DMS53 treated with DMSO at 0.1 percent for 48 hours (cell line): Measurements from ENCODE around the gene NCEH1.

ENCODE experiments used
- DNase-seq: peaks from one replicate; lab custom pipeline; 2025; ENCODE audit not compliant: unreplicated experiment; lab: John Stamatoyannopoulos, UW

Gene NCEH1

DNA sequence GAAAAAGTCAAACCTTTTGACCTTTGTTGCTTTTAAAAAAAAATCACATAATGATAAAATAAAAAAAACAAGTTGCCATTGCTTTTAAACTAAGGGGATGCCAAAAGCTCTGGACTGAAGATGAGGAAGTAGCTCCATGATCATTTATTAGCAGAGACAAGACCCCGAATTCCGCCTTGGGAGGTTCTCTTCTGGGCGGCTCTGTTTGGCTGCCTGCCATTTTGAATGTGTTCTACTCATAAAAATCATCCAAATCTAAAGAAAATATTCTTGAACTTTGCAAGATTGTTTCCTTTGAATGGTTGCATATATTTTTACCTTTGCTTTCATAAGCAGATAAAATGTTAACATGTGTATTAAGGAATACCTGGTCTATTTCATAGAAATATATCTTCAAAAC is 63.8 kb downstream of the NCEH1 start:
- DNase-seq = no peak

- DNase-seq = no peak
Measured at GRCh38 chr3:172646439-172647015, 64.3 kb downstream of the NCEH1 start.

DNA sequence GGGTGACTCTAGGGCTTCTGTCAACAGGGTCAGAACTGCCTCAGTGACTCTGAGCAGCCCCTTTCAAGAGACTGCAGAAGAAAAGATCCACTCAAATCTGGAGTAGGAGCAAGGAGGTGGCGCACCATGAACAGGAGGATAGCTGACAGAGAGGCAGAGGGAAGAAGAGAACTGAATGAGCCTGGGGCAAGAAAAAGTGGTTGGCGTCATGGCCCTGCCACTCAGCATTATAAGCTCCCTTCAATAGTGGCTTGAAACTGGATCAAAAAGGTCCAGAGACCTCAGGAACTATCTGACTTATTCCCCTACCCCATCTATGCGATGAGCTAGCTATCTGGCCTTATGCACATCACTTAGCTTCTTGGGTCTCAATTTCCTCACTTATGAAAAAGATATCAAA is 66.6 kb downstream of the NCEH1 start:
- DNase-seq = no peak

DNA sequence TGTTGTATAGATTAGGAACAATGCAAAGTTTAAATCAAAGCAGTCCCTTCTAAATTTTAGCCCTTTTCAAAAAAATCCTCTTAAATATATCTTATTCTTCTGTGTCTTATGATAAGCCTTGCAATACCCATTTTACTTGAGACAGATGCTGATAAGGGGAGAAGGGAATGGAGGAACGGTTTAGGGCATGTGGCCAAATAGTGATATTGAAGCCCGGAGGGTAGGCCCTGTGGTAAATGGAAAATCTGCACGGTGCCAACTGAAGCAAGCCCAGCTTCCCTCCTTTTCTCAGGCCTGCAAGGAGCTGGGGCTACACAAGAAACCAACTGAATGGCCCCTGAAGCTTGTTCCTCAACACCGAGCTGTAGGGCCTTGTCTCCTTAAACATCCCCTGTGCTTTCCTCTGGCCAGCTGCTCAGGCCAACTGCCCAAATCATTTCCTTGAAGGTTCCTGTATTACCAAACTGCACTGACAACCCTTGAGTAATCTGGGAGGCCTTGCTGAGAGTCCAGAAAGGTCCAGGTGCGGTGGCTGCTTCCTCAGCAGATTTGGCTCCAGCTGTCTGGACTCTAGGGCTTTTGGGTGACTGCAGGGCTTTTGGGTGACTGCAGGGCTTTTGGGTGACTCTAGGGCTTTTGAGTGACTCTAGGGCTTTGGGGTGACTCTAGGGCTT is 67.2 kb downstream of the NCEH1 start:
- no peak for DNase-seq

DNA sequence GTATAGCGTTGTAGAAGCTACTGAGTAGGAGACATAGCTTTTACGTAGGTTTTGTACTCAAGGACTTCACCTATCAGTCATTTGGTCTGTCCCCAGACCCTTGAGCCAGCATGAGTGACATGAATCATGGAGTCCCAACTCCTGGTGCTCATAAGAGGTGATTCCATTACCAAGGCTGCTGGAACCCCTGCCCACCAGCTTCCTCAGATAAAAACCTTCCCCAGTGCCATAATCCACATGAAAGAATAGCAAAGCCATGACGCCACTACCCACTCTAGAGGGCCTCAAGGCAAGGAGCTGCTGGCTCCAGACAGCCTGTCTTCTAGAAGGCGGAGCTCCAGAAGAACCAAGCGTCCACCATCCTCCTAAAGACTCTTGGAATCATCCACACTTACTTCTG is 69.6 kb downstream of the NCEH1 start:
- DNase-seq = no peak

- DNase-seq = no peak
Measured at GRCh38 chr3:172640751-172641150, 70.1 kb downstream of the NCEH1 start.

DNA sequence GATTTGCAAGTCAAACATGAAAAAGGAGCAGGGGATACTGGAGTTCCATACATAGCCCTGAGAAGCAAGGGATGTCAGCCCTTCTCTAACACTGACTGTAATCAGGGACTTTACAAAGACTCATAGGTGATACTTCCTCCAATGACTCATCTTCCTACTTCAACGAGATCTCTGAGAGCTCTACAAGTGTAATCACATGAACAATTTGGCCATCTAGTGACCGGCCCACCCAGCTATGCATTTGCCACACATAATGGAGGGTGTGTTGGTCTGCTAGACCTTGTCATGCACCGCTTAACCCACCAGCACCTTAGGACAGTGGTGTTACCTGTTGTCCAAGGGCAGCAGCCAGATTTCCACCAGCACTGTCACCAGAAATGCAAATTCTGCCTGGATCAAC is 75.3 kb downstream of the NCEH1 start:
- peak; percentile 76 for DNase-seq

- no peak for DNase-seq
Measured at GRCh38 chr3:172634948-172635347, 75.9 kb downstream of the NCEH1 start.

DNA sequence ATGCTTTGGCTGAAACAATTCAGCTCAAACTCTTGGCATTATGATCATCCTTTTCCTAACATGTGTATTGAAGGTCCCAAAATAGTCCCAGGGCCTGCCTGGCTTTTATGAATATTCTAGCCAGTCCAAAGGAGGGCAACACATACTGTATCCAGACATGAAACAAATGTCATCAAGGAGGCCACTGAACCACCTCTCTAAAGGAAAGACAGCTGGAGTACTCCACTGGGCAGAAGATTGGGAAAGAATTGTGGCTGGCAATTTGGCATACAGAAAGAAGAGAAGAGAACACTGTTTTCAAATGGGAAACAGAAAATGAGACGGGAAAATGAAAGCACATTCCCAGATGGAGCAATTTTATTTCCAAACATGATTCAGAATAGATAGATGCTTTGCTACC is 80.6 kb downstream of the NCEH1 start:
- DNase-seq = no peak

- DNase-seq = no peak
Measured at GRCh38 chr3:172629470-172629869, 81.4 kb downstream of the NCEH1 start.

GRCh38 chr3:172627057-172627809 is 83.6 kb downstream of the NCEH1 start:
- DNase-seq = no peak

DNA sequence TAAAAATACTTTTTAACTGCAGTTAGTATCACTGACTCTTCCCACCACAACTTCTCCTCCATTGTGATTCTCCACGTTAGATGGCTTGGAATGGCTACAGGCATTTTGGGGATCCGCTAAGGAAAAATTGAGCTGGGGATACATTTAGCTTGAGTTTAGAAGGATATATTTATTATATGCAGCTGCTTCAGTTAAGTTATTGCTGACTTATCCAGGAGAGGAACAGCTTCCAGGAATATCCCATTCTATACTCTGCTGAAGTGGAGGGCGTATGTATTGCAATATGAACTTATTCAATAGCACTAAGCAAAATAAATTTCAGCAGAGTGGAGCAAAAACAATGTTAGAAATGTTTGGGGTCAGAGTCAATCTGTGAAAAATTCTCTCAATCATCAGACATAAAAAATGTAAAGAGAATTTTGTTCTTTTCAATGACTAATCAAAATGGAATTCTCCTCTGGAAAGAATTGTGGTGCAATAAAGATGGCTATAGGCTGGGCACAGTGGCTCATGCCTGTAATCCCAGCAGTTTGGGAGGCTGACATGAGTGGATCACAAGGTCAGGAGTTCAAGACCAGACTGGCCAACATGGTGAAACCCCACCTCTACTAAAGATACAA is 84.7 kb downstream of the NCEH1 start:
- no peak for DNase-seq

GRCh38 chr3:172625404-172625803 is 85.5 kb downstream of the NCEH1 start:
- DNase-seq = no peak

- DNase-seq = no peak
Measured at GRCh38 chr3:172624999-172625398, 85.9 kb downstream of the NCEH1 start.

DNA sequence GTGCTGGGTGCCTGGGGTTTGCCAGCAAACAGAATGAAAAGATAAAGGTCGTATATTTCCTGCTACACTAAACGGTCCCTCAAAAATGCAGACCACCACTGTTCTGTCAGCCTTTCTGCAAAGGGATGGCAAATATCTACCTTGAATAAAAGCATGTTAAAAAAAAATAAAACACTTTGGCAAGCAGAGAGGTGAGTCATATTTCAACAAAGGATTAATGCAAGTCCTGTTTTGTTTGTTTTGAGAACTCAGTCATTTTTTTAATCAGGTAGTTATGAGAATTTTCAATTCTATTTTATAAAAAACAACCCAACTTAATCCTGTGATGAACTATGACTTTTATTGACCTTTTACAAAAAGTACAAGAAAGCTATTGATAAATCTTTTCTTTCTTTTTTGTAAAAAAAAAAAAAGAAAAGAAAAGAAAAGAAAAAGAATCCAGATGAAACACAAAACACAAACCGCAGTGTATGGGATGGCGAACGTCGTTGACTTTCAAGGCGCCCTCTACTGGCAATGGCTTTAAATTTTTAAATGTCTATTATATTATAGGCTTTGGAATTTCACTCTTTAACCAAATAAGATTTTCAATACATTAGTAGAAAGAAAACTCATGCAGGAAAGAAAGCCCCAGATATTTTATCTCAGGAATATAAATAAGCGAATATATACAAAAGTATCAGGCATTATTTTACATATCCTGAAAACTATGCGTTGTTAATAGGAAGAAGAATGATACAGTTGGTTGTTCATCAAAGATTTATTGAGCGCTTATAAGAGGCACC is 87.8 kb downstream of the NCEH1 start:
- DNase-seq = peak; percentile 52

GRCh38 chr3:172622156-172622555 is 88.7 kb downstream of the NCEH1 start:
- DNase-seq = no peak

DNA sequence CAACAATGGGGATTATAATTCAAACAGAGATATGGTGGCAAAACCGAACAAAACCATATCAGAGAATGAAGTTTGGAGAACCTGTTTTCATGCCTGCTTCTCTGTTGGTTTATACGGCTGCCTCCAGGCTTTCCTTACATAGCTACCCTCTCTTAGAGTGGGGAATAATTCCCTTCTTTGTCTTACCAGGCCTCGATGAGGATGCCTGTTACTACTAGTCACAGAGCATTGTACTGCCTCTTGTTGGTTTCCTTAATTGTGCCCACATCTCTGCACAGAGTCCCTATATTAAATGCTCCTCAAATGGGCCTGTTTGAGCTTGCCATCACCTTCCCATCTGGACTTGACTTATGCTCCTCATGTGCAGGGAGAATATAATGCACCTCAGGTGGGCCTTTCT is 92.9 kb downstream of the NCEH1 start:
- no peak for DNase-seq

GRCh38 chr3:172617013-172617706 is 93.7 kb downstream of the NCEH1 start:
- DNase-seq = no peak

DNA sequence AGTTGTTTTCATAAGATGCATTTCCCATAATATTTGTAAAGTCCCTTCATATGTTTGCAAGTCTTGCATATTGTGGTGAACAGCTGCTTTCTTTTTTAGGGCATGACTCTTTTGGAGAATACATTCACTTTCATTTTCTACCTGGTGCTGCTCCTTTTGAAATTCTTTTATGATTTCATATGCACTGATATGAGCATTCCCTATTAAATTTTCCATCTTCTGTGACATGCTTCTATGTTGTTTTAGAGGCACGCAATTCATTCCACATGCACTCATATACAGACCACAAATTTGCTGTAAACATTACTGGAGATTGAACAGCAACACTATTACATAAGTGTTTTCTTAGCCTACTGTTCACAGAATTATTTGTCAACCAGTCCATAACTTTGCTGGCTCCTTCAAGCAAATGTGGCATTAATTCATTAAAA is 94.8 kb downstream of the NCEH1 start:
- DNase-seq = no peak

DNA sequence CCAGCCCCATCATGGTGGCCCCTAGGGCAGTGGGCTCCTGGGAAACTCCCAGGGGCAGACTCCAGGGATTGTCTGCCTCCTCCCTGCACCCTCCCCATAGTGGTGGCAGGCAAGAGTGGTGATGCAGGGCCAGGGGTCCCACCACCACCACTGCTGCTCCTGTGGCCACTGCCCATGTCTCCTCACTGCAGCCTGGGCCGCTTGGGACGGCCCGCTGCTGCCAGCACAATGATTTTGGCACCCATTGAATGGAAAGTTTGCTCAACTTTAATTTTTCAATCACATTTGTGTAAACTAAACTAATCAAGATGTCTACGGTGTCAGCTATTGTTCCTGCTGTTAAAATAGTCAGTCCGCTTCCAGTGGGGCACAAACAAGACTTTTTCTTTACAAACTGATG is 95.6 kb downstream of the NCEH1 start:
- DNase-seq = no peak
